ENCODE data around the gene CGREF1.

The CGREF1 gene, protein sequence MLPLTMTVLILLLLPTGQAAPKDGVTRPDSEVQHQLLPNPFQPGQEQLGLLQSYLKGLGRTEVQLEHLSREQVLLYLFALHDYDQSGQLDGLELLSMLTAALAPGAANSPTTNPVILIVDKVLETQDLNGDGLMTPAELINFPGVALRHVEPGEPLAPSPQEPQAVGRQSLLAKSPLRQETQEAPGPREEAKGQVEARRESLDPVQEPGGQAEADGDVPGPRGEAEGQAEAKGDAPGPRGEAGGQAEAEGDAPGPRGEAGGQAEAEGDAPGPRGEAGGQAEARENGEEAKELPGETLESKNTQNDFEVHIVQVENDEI

DNA sequence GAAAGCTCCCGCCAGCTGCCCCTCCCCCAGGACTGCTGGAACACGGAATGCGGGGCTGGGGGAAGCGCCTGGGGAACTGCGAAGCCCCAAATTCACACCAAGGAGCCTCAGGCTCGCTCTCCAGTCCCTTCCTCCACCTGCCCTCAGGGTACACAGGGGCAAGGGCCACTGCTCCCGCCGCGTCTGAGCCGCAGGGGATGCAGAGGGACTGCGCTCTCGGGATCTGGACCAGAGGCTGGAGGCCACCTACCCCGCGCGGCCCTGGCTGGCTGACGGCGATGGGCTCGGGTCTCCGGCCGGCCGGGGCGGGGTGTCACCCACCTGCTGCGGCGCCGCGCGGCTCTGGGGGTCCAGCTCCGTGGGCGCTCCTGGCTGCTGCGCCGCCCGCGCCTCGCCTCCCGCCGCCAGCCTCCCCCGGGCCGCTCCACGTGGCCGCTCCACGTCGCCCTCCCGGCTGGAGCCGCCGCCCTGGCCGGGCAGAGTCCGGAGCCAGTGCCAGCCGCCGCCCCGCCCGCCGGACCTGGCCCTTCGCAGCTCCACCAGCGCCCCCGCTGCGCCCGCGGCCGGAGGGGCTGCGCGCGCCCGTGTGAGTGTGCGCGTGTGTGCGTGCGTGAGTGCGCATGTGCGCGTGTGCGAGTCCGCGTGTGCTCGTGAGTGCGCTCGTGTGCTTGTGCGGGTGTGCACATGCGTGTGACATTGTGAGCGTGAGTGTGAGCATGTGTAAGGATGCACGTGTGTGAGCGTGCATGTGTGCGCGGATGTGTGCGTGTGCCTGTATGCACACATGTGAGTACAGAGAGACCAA, at the start of gene CGREF1:
TSS of gene CGREF1 (minus strand) at position 604 of the 805 bp plus-strand sequence. CDS start 14,762 bp downstream, outside the sequence.
- peak; percentile 26 for DNase-seq

DNA sequence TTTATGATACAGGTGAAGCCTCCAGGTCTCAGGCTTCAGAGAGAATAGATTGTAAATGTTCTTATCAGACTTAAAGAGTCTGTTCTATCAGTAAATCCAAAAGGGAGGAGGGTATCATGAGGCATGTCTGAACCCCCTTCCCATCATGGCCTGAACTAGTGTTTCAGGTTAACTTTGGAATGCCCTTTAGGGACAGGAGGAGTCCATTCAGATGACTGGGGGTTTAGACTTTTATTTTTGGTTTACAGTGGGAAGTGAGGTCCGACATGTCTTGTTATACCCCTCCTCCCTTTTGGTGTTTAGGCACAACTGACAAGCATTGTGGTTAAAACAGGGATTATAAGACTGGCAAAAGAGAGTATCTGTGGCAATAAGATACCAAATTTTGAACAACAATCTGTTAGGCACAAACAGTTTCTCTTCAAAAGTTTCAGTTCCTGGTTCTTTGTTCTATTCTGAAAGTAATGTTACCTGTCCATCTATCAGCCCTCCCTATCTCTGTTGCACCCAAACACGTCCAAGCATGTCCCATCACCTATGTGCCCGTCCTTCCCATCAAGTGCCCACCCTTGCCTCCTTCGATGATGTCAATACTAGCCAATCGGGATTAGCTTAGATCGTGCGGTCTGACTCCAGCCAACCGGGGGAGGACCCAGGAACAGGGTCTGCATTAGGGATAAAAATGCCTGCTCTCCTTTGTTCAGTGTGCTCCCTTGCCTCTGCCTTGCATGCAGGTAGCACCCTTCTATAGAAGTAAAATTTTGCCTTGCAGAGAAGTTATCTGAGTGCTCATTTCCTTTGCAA, 46.2 kb upstream of the CGREF1 start:
- no peak for DNase-seq

DNA sequence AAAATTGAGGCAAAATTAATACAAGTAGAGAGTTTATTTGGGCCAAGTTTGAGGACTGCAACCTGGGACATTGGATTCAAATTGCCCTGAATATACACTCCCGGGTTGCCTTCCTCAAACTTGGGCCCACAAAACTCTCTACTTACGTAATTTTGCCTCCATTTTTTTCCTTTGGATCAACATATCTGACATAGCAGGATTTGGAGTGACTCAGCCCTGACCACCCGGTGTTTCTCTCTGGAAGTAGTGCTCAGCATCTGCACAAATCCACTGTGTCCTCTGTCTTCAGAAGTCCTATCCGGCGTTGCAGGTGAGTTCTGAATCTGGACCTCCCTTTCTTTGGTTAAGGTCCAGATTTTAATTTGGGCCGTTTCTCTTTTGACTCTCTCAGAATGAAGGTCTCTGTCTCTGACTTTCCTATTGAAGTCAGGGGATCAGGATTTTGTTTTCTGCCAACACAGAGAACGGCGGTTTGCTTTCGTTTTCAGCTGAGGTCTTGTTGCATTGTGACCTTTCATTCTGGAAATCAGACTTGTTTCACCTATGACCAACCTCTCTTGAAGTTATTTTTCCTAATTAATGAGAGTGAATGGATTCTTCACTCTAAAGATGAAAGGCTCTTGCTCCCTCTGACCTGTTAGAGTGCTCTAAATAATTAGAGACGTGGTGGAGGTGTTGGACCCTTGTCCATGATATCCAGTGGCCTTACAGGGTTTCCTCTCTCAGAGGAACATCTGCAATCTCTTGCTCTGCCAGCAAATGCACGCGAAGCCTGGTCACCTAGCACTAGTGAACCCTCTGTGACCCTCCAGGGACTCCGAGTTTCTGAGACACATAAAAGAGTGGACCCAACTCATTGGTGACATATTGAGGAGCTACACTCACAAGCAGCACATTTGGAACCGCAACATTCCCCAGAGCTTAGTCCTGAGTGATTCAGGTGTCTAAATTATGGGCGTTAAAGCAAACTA, 43.5 kb upstream of the CGREF1 start:
- no peak for DNase-seq

DNA sequence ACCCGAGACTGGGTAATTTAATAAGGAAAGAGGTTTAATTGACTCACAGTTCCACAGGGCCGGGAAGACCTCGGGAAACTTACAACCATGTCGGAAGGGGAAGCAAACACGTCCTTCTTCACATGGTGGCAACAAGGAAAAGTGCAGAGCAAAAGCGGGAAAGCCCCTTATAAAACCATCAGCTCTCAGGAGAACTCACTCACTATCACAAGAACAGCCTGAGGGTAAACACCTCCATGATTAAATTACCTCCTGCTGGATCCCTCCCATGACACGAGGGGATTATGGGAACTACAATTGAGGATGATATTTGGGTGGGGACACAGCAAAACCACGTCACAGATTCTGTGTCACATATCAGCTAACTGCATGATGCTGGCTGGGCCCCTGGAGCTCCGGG, 41.3 kb upstream of the CGREF1 start:
- DNase-seq, result no peak

DNA sequence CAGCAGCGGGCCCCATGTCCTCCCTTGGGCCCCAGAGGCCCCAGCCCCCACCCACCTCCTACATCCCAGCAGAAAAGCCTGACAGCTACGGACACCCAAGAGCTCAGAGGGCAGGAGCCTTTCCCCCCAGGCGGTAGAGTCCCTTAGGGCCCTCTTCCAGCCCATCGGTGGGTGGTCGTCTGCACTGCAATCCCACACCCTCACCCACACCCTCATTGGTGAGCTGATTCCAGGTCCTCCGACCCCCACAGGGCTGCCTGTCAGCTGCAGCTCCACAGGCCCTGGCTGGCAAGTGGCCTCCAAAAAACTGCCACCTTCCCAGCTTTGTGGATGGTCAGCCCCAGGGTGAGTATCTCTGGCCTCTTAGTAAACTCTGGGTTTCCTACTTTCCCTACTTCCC, 40.3 kb upstream of the CGREF1 start:
- no peak for DNase-seq

DNA sequence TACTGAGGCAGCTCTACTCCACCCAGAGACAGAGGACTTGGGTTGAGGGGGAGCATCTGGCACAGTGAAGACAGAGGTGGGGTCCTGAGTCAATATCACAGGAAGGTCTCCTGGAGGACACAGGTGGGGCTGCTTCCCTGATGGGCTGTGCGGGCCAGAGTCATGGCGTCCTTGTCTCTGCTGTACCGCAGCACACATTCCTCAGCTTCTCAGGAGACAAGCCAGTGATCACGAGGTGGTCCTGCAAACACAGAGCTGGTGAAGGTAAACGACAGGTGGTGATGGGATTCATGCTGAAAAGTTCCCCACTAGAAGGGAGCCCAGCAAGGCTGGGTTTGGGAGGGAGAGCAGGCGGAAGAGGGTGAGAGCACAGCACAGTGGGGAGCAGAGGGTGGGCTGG, 39.5 kb upstream of the CGREF1 start:
- DNase-seq, result no peak

DNA sequence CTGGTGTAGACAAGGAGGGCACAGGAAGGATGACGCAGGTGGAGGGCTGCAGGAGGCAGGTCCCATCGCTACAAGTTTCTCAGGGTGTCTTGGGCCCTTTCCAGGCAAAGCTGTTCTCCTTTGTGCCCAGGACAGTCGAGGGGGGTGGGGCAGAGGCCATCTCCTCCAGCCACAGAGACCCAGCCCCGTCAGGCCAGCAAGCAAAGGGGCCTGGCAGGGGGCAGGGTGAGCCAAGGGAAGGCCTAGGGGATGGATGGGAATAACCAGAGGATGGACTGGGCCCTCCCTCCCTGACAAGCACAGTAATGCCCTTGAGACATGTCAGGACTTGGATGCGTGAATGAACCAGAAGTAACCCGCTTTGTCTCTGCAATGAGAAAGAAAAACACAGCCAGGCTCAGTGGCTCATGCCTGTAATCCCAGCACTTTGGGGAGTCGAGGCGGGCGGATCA, 36.2 kb upstream of the CGREF1 start:
- no peak for DNase-seq

DNA sequence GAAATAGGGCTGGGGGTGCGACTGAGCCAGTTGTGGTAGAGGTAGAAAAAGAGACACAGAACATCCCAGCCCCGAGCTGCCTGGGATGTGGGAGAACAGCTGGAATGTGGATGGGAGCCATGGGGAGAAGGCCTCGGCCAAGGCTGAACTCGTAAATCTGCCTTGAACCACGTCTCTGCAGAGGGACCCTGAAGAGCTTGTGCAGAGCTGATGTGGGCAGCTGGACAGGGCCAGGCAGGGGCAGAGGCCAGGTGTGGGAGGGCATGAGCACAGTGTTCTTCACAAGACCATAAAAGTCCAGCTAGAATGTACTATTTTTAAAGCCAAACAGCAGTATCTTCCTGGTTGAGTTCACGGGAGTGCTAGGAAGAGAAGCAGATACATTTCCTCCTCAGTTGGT, 35.6 kb upstream of the CGREF1 start:
- DNase-seq, result no peak

DNA sequence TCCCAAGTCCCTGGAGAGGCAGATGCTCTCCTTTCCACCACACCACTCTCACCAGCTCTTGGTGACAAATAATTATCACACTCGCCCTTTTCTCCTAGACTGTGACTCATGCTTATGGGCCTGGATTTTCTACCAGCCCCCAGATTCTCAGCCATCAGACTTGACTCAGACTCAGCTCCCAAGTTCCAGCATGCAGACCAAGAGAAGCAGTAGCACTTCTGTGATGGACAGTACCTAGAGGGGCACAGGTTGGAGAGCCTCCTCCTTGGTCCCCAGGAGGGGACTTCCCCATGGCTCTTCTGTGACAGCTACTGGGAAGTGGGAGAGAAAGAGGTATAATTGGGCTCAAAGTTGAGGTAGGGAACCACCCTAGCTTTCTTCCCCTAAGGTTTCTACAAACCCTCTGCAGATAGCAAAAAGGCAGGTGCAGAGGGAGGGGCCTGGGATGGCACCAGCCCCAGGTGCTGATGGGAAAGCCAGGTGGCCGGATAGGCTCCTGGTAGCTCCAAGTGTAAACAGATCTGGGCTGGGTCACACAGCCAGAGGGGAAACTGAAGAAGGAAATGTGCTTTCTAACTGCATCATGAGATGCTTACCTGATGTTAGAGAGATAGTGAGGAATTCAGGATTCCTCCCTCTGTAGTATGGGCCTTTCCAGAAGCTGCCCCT, 34.0 kb upstream of the CGREF1 start:
- no peak for DNase-seq

DNA sequence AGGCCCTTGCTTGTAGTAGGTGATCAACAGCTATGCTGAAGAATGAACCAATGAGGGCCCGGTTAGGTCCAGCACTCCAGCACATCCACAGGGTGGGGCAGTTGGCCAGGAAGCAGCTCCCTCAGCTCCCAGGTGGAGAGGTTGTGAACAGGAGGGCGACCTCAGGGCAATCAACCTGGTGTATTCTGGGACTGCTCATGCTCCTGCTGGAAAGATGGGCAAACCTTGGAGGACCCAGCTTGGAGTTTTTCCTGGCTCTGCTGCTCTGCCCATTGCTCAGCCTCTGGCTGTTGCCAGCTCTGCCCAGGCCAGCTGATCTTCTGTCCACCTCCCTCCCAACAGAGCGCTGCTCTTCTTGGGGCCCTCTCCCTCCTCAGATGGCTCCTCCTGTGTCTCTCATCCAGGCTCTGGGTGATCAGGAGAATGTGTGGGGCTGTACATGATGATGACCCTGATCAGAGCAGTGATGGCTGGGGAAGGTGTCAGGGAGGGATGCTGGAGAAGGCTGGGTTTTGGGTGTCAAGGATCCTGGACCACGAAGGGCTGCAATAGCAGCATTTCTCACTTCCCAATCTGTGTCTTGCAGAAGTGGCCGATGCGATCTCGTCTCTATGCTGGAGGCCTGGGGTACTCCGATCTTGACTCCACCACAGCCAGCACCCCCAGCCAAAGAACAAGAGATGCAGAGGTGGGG, 33.3 kb upstream of the CGREF1 start:
- no peak for DNase-seq

DNA sequence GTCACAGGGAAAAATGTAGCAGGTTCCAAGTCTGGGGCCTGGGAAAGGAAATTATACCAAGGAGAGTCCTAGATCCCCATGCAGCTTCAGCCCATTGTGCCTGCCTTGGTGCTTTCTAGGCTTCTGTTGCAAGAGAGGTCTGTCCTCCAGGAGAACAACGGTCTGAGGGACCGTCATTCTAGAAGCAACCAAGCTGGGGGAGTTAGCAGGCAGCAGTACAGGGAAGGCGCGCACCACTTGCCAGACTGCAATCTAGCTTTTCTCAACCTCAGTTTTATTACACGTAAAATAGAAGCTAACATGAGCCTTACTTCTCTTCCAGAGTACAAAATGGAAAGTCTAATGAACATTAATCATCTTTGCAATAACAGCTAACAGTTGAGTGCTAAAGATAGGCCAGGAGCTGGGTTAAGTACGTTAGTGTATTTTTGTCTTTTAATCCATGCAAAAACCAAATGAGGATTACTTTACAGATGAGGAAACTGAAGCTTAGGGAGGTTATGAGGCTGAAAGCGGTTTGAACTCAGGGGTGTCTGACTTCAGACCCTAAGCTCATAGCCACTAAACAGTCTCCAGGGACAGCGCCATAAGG, 31.8 kb upstream of the CGREF1 start:
- no peak for DNase-seq

DNA sequence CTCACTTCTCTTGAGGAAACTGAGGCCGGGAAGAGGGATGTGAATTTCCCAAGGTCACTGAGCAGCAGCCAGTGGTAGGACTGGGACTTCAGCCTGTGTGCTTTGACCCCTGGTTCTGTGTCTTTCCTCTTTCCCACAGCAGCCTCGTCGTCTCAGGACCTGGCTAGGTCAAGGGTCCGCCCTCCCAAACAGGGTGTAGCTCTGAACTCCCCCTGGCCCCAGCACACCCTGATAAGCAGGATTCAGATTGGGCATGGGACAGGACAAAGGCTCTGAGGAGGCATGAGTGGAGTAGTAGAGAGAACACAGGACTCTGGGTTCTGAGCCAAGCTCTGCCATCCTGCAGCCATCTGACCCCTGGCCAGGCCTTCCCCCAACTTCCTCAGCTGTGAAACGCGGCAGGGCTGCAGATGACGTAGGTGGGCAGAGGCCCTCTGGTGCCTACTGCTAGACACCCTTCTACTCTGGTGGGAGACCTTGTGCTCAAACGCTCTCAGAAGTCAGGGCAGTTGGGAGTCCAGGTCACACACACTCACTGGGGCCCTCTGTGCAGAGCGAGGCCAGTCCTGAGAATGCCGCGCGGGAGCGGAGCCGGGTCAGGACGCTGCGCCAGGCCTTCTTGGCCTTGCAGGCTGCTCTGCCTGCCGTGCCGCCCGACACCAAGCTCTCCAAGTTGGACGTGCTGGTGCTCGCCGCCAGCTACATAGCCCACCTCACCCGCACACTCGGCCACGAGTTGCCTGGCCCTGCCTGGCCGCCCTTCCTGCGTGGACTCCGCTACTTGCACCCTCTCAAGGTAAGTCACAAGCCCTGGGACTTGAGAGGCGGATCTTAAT, 30.9 kb upstream of the CGREF1 start:
- DNase-seq, result no peak

DNA sequence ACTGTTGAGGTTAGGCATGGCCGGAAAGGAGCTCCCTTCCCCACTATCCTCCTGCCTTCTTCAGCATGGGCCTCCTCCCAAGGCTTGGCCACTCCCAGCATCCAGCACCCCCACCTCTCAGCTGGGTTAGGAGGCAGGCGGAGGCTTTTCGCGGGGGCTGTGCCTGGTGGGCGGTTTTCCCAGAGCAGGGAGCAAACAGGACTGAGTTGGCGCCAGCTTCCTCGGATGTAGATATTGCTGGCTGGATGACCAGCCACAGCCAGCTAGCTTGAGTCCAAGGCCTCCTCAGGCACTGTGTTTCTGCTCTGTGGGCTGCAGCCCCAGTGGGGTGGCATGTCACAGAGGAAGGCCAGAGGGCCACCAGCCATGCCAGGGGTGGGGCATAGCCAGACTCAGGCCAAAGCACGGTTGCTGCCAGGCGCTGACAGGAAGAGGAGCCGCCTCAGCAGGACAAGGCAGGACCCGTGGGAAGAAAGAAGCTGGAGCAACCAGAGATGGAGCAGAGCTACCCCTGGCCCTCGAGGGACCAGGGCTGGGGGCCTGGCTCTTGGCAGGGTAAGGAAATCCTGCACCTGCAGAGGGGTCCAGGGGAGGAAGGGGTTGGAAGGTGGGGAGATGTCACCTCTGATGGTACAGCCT, 30.0 kb upstream of the CGREF1 start, which contains the start of gene TCF23:
TSS of gene TCF23 (plus strand) at position 204 of the 639 bp plus-strand sequence. CDS start at position 334, 130 bp downstream.
- DNase-seq, result no peak

DNA sequence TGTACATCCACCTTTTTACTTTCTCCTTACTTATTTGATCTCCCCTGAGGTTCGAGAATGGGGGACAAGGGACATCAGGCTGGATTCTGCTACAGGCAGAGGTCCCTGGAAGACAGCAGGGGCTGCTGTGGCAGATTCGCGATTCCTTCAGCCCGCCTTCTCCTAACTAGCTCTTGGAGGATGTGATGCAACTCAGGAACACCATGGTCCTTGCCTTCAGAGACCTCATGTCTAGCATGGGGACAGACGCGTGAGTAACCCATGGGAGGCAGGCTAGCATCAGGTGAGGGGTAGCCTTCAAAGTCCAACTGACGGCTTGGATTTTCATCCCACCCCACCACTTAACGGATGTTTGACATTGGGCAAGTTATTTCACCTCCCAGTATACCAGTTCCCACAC, 29.0 kb upstream of the CGREF1 start:
- no peak for DNase-seq

DNA sequence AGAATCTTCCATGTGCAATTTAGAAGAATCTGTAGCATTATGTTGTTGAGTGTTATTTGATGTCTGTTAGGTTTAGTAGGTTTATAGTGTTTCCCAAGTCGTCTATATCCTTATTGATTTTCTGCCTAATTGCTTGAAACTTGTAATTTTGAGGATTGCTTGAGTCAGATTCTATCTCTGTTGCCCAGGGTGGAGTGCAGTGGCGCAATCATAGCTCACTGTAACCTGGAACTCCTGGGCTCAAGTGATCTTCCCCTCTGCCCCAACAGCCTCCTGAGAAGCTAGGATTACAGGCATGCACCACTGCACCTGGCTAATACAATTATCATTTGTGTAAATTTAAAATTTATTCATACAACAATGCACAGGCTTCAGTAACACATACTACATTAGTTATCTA, 26.8 kb upstream of the CGREF1 start:
- no peak for DNase-seq

DNA sequence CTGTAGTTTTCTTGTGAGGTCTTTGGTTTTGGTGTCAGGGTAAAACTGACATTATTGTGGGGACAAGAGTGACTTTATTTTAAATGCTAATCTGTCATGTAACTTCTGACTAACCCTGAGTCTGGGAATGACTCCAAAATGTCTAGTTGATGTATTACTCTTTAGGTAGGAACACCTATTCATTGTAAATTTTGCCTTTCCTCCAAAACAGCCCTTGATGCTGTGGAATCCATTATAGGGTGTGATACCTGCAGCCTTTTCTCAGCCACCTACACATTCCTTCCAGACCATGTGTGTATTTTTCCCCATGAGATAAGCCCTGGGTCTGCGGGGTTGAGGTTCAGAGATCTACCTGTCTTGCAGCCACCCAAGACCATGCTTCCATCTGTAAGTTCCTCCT, 24.4 kb upstream of the CGREF1 start:
- DNase-seq, result no peak

DNA sequence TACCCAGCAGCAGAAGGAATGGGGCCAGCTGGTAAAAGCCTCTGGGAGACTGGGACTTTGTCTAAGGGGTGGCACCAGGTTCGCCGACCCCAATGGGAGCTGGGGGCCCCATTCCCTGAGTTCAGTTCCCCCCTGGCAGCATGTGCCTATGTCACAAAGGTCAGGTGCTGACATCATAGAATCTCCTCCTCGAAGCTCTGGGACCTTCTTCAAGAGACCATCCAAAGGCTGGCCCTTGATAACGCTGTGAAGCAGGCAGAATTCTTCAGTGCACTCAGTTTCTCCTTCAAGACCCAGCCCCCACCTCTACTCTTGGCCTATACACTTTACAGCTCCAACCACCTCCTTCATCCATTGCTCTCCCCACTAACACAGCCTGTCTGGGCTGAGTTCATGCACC, 20.4 kb upstream of the CGREF1 start, which contains the start of gene PRR30:
TSS of gene PRR30 (minus strand) at position 101 of the 400 bp plus-strand sequence. CDS start 1,081 bp downstream, outside the sequence.
- DNase-seq, result no peak

DNA sequence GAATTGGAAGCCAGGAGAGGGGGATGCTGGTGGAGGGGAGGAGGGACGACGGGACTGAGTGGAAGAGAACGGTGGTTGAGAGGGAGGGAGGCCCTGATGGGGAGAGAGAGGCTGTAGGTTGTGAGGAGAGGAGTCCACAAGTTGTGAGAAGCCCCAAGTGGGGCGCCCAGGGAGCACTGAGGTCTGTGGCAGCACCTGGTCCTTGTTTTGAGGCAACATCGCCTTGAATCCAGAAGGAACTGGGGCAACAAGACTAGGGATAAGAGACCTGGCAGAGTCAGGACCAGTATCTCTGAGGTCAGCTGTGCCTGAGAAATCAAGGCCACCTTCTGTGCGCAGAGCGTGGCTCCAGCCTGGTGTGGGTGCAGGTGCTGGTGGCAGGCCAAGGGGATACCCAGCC, 19.2 kb upstream of the CGREF1 start:
- no peak for DNase-seq
